ENCODE results near the gene LTBP1.
"Not testable (repeated sequence)": the region's sequence is repeated elsewhere in the genome, so short reads cannot be mapped to it uniquely, and the experiment has no call there.

Gene LTBP1

DNA sequence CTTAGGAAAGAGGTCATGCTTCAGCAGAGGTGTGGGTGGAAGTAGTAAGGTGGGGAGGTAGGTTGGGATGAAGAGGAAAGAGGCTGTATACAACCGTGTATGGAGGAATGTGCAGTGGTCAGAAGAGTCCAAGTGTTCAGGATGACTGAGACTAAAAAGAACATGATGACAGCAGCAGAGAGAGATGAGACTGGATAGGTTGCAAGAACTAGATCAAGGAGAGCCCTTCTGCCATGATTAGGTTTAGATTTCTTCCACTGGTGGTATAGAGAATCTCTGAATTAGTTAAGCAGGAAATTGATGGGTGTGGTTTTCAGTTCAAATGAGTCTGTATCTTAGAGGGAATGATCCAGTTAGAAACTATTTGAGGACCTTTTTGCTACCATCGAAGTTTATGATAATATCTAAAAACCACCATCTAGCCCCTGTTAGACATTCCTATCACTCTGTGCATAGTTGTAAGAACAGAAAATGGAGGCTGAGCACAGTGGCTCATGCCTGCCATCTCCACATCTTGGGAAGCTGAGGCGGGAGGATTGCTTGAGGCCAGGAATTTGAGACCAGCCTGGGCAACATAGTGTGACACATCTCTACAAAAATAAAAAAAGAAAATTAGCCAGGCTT is 221.0 kb downstream of the LTBP1 start:
- no peaks in the 10 kb centered on the region for H3F3A ChIP-seq (ENCODE audit: control insufficient read depth, insufficient read depth)
- no peaks in the 10 kb centered on the region for H3K27me3 ChIP-seq (ENCODE audit: control insufficient read depth, low read length)
- H3K4me2 ChIP-seq (ENCODE audit: low read length), result no peak overlapping the region
- H3K9me2 ChIP-seq (replicated peaks; ENCODE audit: control insufficient read depth, low read length), result no peaks in the 10 kb centered on the region
- no peak overlapping the region for H3K4me3 ChIP-seq (ENCODE audit: low read length)
- H3K36me3 ChIP-seq (ENCODE audit: control insufficient read depth, low read length), result peaks cover 26% of the 10 kb centered on the region
- H3K4me1 ChIP-seq (ENCODE audit: control insufficient read depth, low read length), result no peaks in the 10 kb centered on the region
- no peaks in the 10 kb centered on the region for H4K20me1 ChIP-seq (ENCODE audit: control insufficient read depth, insufficient read depth, low read depth, low read length)
- H3K9me3 ChIP-seq (ENCODE audit: control insufficient read depth, insufficient read depth, low read length), result no peaks in the 10 kb centered on the region
- H3K27ac ChIP-seq (ENCODE audit: low read depth, low read length), result no peak overlapping the region
- no peaks in the 10 kb centered on the region for H3K79me2 ChIP-seq (ENCODE audit: control insufficient read depth, low read length)
- TF ChIP-seq, protein P1, sequence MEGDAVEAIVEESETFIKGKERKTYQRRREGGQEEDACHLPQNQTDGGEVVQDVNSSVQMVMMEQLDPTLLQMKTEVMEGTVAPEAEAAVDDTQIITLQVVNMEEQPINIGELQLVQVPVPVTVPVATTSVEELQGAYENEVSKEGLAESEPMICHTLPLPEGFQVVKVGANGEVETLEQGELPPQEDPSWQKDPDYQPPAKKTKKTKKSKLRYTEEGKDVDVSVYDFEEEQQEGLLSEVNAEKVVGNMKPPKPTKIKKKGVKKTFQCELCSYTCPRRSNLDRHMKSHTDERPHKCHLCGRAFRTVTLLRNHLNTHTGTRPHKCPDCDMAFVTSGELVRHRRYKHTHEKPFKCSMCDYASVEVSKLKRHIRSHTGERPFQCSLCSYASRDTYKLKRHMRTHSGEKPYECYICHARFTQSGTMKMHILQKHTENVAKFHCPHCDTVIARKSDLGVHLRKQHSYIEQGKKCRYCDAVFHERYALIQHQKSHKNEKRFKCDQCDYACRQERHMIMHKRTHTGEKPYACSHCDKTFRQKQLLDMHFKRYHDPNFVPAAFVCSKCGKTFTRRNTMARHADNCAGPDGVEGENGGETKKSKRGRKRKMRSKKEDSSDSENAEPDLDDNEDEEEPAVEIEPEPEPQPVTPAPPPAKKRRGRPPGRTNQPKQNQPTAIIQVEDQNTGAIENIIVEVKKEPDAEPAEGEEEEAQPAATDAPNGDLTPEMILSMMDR (IDR thresholded peaks at IDR 0.05; ENCODE audit: low read depth, low read length, poor library complexity, severe bottlenecking), result no peak
- no peak for TF ChIP-seq EZH2phosphoT487 (IDR thresholded peaks at IDR 0.05; ENCODE audit: borderline replicate concordance, low read length)

DNA sequence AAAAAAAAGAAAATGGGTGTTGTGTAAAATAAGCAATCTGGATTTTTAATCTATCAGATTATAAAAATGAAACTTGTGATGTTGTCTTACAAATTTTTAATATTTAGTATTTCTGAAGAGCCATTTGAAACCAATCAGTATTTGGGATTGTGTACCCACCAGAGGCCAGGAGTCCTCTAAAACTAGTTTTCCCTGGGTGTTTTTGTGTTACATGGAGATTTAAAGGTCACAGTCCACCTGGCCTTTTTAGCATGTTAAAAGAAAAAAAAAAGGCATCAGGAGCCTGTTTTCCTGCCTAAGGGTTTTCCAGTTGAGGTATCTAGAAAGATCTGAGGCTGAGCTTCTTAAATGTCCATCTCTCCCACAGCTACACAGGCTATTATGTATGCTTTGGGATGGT is 221.7 kb downstream of the LTBP1 start:
- TF ChIP-seq, protein P1 (IDR thresholded peaks at IDR 0.05; ENCODE audit: low read depth, low read length, poor library complexity, severe bottlenecking), result no peak
- TF ChIP-seq EZH2phosphoT487 (IDR thresholded peaks at IDR 0.05; ENCODE audit: borderline replicate concordance, low read length), result no peak
- Histone ChIP-seq H3K36me3 (ENCODE audit: control insufficient read depth, low read length) (peaks cover 26% of the 10 kb centered on the region), H3K79me2 (ENCODE audit: control insufficient read depth, low read length) (no peaks in the 10 kb centered on the region), H3K9me2 (replicated peaks; ENCODE audit: control insufficient read depth, low read length) (no peaks in the 10 kb centered on the region), H3K4me1 (ENCODE audit: control insufficient read depth, low read length) (no peaks in the 10 kb centered on the region), H4K20me1 (ENCODE audit: control insufficient read depth, insufficient read depth, low read depth, low read length) (no peaks in the 10 kb centered on the region), H3K27ac (ENCODE audit: low read depth, low read length) (no peak overlapping the region), H3K9me3 (ENCODE audit: control insufficient read depth, insufficient read depth, low read length) (no peaks in the 10 kb centered on the region), H3F3A (ENCODE audit: control insufficient read depth, insufficient read depth) (no peaks in the 10 kb centered on the region), H3K4me2 (ENCODE audit: low read length) (no peak overlapping the region), H3K4me3 (ENCODE audit: low read length) (no peak overlapping the region), H3K27me3 (ENCODE audit: control insufficient read depth, low read length) (no peaks in the 10 kb centered on the region)

DNA sequence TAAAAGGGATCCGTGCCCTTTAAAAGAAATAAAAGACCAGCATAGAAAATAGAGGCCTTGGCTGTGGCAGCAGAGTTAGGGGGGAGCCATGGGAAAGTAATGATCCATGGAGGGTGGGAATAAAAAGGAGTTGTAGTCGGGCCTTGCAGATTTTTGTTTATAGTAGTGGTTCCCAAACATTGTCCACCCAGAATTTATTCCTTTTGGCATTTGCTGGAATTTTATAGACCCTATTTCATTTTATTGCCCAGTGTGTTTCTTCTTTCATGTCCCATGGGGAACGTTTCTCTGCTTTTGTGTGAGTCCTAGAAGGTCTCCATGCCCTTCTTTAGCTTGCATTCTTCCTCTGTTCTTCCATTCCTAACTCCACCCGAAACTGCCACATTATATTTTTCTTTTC is 222.2 kb downstream of the LTBP1 start:
- Histone ChIP-seq H3K4me1 (ENCODE audit: control insufficient read depth, low read length) (no peaks in the 10 kb centered on the region), H3K4me3 (ENCODE audit: low read length) (no peak overlapping the region), H3K9me2 (replicated peaks; ENCODE audit: control insufficient read depth, low read length) (no peaks in the 10 kb centered on the region), H3K27me3 (ENCODE audit: control insufficient read depth, low read length) (no peaks in the 10 kb centered on the region), H3K36me3 (ENCODE audit: control insufficient read depth, low read length) (peaks cover 26% of the 10 kb centered on the region), H3F3A (ENCODE audit: control insufficient read depth, insufficient read depth) (no peaks in the 10 kb centered on the region), H3K27ac (ENCODE audit: low read depth, low read length) (no peak overlapping the region), H3K9me3 (ENCODE audit: control insufficient read depth, insufficient read depth, low read length) (no peaks in the 10 kb centered on the region), H3K79me2 (ENCODE audit: control insufficient read depth, low read length) (no peaks in the 10 kb centered on the region), H3K4me2 (ENCODE audit: low read length) (no peak overlapping the region), H4K20me1 (ENCODE audit: control insufficient read depth, insufficient read depth, low read depth, low read length) (no peaks in the 10 kb centered on the region)
- no peak for TF ChIP-seq EZH2phosphoT487 (IDR thresholded peaks at IDR 0.05; ENCODE audit: borderline replicate concordance, low read length)
- TF ChIP-seq, protein P1 (IDR thresholded peaks at IDR 0.05; ENCODE audit: low read depth, low read length, poor library complexity, severe bottlenecking), result no peak

DNA sequence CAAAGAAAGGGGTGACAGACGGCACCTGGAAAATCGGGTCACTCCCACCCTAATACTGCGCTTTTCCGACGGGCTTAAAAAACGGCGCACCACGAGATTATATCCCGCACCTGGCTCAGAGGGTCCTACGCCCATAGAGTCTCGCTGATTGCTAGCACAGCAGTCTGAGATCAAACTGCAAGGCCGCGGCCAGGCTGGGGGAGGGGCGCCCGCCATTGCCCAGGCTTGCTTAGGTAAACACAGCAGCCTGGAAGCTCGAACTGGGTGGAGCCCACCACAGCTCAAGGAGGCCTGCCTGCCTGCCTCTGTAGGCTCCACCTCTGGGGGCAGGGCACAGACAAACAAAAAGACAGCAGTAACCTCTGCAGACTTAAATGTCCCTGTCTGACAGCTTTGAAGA is 223.5 kb downstream of the LTBP1 start:
- H3K4me2 ChIP-seq (ENCODE audit: low read length); H4K20me1 ChIP-seq (ENCODE audit: control insufficient read depth, insufficient read depth, low read depth, low read length); H3K4me1 ChIP-seq (ENCODE audit: control insufficient read depth, low read length); H3K9me2 ChIP-seq (replicated peaks; ENCODE audit: control insufficient read depth, low read length); H3K79me2 ChIP-seq (ENCODE audit: control insufficient read depth, low read length); H3K27me3 ChIP-seq (ENCODE audit: control insufficient read depth, low read length); H3K4me3 ChIP-seq (ENCODE audit: low read length); H3K27ac ChIP-seq (ENCODE audit: low read depth, low read length); H3K9me3 ChIP-seq (ENCODE audit: control insufficient read depth, insufficient read depth, low read length); H3F3A ChIP-seq (ENCODE audit: control insufficient read depth, insufficient read depth): not testable (repeated sequence)
- peaks cover 20% of the 10 kb centered on the region for H3K36me3 ChIP-seq (ENCODE audit: control insufficient read depth, low read length)

Measured in DOHH2 (cell line).